Astrocyte (in vitro differentiated cells and primary cell): Measurements from ENCODE around the gene YES1. TPM values are rescaled to one million over a fixed set of nuclear protein-coding genes. Genes with fewer than 3 reads are reported as not detected.

Experiments
- DNase-seq: peaks from one replicate; pipeline ENCODE4 v3.0.0-alpha.2; 2010; ENCODE audit warnings: low read depth
- FAIRE-seq: peaks from 2 replicates; lab custom pipeline; 2011; peaks lifted over from hg19 to GRCh38; lab: Jason Lieb, UNC
- H2AFZ ChIP-seq: 2 replicates; pipeline ENCODE4 v1.6.0; 2012; ENCODE audit warnings: low read depth, low read length, inconsistent platforms
- H3K27ac ChIP-seq: 2 replicates; pipeline ENCODE4 v1.5.1; 2011; ENCODE audit warnings: low read depth, low read length, inconsistent platforms
- H3K27me3 ChIP-seq: 2 replicates; pipeline ENCODE4 v1.6.0; 2011; ENCODE audit warnings: low read length, inconsistent platforms; ENCODE audit not compliant: insufficient read depth
- H3K36me3 ChIP-seq: 2 replicates; pipeline ENCODE4 v1.5.1; 2011; ENCODE audit warnings: low read length, inconsistent platforms; ENCODE audit not compliant: insufficient read depth
- H3K4me1 ChIP-seq: 2 replicates; pipeline ENCODE4 v1.5.1; 2011; ENCODE audit warnings: low read length, inconsistent platforms; ENCODE audit not compliant: insufficient read depth
- H3K4me2 ChIP-seq: 2 replicates; pipeline ENCODE4 v1.6.0; 2012; ENCODE audit warnings: low read length, inconsistent platforms
- H3K4me3 ChIP-seq: 2 replicates; pipeline ENCODE4 v1.5.1; 2011; ENCODE audit warnings: low read depth, mild to moderate bottlenecking, low read length, inconsistent platforms; ENCODE audit not compliant: insufficient read depth
- H3K79me2 ChIP-seq: 2 replicates; pipeline ENCODE4 v1.6.0; 2012; ENCODE audit warnings: mild to moderate bottlenecking, low read length, inconsistent platforms; ENCODE audit not compliant: insufficient read depth
- H3K9ac ChIP-seq: 2 replicates; pipeline ENCODE4 v1.6.0; 2012; ENCODE audit warnings: mild to moderate bottlenecking, low read length, inconsistent platforms
- H3K9me3 ChIP-seq: 2 replicates; pipeline ENCODE4 v1.5.1; 2012; ENCODE audit warnings: low read depth, mild to moderate bottlenecking, low read length, inconsistent platforms; ENCODE audit not compliant: insufficient read depth
- H4K20me1 ChIP-seq: 2 replicates; pipeline ENCODE4 v1.6.0; 2012; ENCODE audit warnings: low read length, inconsistent platforms; ENCODE audit not compliant: insufficient read depth
- H3K27ac Mint-ChIP-seq: one replicate; pipeline ENCODE4 v1.8.0; 2021; ENCODE audit warnings: mild to moderate bottlenecking, mixed read lengths; ENCODE audit not compliant: unreplicated experiment
- H3K27me3 Mint-ChIP-seq: one replicate; pipeline ENCODE4 v1.8.0; 2021; ENCODE audit warnings: low read depth, mixed read lengths; ENCODE audit not compliant: unreplicated experiment
- H3K36me3 Mint-ChIP-seq: one replicate; pipeline ENCODE4 v1.8.0; 2021; ENCODE audit warnings: low read depth, mixed read lengths; ENCODE audit not compliant: unreplicated experiment
- H3K4me1 Mint-ChIP-seq: one replicate; pipeline ENCODE4 v1.8.0; 2021; ENCODE audit warnings: low read depth, mixed read lengths; ENCODE audit not compliant: unreplicated experiment
- H3K4me3 Mint-ChIP-seq: one replicate; pipeline ENCODE4 v1.8.0; 2021; ENCODE audit warnings: mild to moderate bottlenecking, moderate library complexity, mixed read lengths; ENCODE audit not compliant: unreplicated experiment
- H3K9me3 Mint-ChIP-seq: one replicate; pipeline ENCODE4 v1.8.0; 2021; ENCODE audit warnings: mild to moderate bottlenecking, mixed read lengths; ENCODE audit not compliant: unreplicated experiment
- CTCF ChIP-seq: IDR thresholded peaks from 2 replicates; pipeline ENCODE4 v1.5.1; 2011; ENCODE audit warnings: low read depth, mild to moderate bottlenecking, inconsistent platforms, low read length, moderate library complexity; ENCODE audit not compliant: insufficient read depth
- EZH2 ChIP-seq: IDR thresholded peaks from 2 replicates; pipeline ENCODE4 v1.6.1; 2012; ENCODE audit warnings: mild to moderate bottlenecking, low read length, inconsistent platforms; ENCODE audit not compliant: insufficient read depth
- total RNA-seq: library from RNA; stranded (reverse); gene quantifications from 2 replicates; pipeline ENCODE4 v1.2.1, GENCODE V29; 2021

Gene YES1
- total RNA-seq, 1 donor from 2014 or later: 68.2 TPM

- no peak overlapping the region for H3K4me2 ChIP-seq
- Mint-ChIP-seq H3K27ac (no peak overlapping the region), H3K4me1 (peaks cover 3% of the 10 kb centered on the region), H3K9me3 (no peaks in the 10 kb centered on the region), H3K27me3 (peaks cover 14% of the 10 kb centered on the region), H3K36me3 (no peaks in the 10 kb centered on the region), H3K4me3 (no peak overlapping the region)
- FAIRE-seq (no peak), DNase-seq (no peak)
- TF ChIP-seq CTCF (no peak), EZH2 (no peak)
- H3K4me1 ChIP-seq: peaks cover 4% of the 10 kb centered on the region
- no peak overlapping the region for H2AFZ ChIP-seq
- no peaks in the 10 kb centered on the region for H3K79me2 ChIP-seq
- H3K27ac ChIP-seq: no peak overlapping the region
- no peaks in the 10 kb centered on the region for H3K27me3 ChIP-seq
- H3K4me3 ChIP-seq: no peak overlapping the region
- no peaks in the 10 kb centered on the region for H3K9me3 ChIP-seq
- no peak overlapping the region for H3K9ac ChIP-seq
- H4K20me1 ChIP-seq: no peaks in the 10 kb centered on the region
- no peaks in the 10 kb centered on the region for H3K36me3 ChIP-seq
Measured at GRCh38 chr18:840023-840408, 28.0 kb upstream of the YES1 start.

GRCh38 chr18:839224-840022, 27.4 kb upstream of the YES1 start:
- Mint-ChIP-seq H3K27ac (no peak overlapping the region), H3K4me1 (peaks cover 3% of the 10 kb centered on the region)

More at GRCh38 chr18:839224-840022, 27.4 kb upstream of the YES1 start:
- Histone ChIP-seq H3K27me3 (no peaks in the 10 kb centered on the region), H3K4me1 (no peaks in the 10 kb centered on the region), H3K27ac (no peak overlapping the region), H3K79me2 (no peaks in the 10 kb centered on the region), H3K4me3 (no peak overlapping the region), H3K36me3 (no peaks in the 10 kb centered on the region), H3K9me3 (no peaks in the 10 kb centered on the region), H4K20me1 (no peaks in the 10 kb centered on the region), H3K9ac (peak overlapping the region; percentile 5), H3K4me2 (peak overlapping the region; percentile 72), H2AFZ (peak overlapping the region; percentile 76)
- FAIRE-seq (no peak), DNase-seq (peak; percentile 39)
- Mint-ChIP-seq H3K36me3 (no peaks in the 10 kb centered on the region), H3K4me3 (no peak overlapping the region), H3K9me3 (no peaks in the 10 kb centered on the region), H3K27me3 (peaks cover 14% of the 10 kb centered on the region)
- TF ChIP-seq EZH2 (no peak), CTCF (peak; percentile 94)
